SKM-1 (cell line): Measurements from ENCODE around the gene PDZRN3.

Source experiments
- DNase-seq: peaks from one replicate; lab custom pipeline; 2025; ENCODE audit not compliant: unreplicated experiment; lab: John Stamatoyannopoulos, UW

The PDZRN3 gene

DNA sequence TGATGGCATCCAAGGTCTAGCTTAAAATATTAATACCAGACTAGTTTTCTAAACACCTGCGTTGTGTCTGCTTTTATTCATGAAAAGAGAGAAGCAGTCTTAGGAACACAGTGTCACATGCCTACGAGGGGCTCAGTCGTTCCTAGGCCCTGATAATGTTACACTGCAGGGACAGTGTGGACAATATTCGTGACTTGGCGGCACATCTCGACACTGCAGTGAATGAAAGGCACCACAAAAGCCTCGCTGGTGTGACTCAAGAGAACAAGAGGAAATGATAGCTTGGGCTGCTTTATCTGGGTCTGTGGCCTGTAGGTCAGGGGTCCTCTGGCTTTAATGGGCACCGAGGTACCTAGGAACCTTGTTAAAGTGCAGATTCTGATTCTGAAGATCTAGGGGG is 226.7 kb downstream of the PDZRN3 start:
- DNase-seq, result no peak

DNA sequence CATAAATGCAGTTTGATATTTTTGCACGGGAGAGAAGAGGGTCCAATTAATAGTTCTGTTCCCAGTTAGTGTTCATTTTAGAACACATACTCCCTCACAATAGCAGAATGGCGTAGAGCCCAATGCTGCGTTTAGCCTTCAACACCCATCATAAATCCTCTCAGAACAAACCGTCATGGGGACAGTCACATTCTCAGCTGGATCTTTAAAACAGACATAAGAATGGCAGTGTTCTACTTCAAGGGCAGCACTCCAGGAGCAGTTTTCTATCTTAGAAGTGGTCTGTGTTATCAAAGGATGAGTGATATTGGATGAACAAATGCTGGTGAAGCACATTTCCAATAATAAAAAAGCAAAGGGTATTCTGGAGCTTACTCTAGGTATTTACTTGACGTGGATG is 230.5 kb downstream of the PDZRN3 start:
- DNase-seq, result no peak

DNA sequence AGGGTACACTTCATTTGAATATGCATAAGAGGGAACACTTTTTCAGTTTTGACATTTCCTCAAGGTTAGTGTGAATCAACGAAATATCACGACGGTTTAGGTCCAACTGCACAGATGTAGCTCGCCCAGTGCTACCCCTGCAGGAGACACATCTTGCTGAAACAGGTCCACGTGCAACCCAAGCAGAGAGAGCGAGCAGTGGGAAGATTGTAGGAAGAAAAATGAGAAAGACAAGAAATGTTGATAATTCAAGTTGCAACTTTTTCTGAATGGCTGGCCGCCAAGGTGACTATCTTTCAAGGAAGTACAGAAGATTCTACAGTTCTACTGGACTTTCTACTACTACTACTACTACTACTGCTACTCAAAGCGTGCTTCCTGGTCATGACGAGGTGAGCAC is 231.7 kb downstream of the PDZRN3 start:
- no peak for DNase-seq

DNA sequence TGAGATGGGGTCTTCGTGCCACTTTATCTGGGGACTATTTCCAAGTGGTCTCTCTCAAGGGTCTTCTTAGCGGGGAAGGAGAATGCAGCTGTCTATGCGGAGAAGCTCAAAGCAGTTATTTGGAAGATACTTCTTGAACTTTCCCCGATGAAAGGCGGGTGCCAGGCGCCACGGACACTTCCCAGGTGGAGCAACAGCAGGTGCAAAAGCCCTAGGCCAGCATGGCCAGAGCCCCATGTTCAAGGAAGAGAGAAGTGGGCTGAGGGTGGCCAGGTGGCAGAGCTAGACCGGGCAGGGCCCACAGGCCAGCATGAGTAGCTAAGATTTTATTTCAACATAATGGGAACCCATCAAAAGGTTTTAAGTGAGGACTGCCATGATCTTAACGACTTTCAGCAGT is 232.8 kb downstream of the PDZRN3 start:
- DNase-seq, result no peak

DNA sequence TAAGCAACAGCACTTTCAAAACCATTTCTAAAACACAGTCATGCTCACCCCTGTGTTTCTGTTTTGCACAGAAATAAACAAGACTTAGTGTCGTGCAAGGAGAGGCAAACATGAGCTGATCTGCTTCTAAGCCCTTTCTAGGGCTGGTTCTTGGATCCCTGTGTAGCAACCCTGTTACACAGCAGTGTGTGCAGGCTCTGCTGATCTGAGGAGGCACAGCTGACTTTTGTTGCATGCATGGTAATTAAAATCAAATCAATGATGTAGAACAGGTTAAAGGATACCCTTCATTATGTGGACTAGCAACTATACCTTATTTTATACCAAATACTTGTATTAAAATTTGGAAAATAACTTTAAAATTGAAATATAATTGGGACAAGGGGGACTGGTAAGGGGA is 234.8 kb downstream of the PDZRN3 start:
- no peak for DNase-seq

DNA sequence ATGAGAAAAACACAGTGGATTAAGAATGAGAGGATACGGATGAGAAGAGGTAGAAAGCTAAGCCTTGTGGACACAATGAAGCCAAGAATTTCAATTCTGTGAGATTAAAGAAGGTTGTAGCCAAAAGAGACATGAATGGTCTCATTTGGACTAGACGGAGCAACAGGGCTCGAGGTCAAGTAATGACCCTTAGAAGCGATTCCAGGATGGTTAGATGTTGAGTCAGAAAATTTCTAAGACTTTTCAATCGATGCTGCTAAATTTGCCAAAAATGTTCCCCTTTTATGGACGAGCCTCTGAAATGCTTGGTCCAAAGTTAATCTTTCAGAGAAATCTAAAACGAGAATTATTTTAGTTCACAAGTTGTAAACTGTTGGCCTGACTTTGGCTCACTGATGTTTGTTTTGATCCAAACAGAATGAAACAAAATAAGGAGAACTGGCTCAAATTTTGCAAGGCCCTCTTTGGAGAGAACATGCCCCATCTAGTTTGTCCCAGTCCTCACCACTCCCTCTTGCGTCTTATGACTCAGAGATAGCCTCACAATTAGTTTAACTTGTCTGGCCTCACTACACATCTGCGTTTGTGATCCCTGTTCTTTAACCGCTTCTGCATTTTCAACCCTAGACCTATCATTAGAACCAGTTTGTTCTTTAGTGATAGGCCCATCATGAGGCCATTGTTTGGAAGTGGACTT is 235.5 kb downstream of the PDZRN3 start:
- DNase-seq, result no peak

DNA sequence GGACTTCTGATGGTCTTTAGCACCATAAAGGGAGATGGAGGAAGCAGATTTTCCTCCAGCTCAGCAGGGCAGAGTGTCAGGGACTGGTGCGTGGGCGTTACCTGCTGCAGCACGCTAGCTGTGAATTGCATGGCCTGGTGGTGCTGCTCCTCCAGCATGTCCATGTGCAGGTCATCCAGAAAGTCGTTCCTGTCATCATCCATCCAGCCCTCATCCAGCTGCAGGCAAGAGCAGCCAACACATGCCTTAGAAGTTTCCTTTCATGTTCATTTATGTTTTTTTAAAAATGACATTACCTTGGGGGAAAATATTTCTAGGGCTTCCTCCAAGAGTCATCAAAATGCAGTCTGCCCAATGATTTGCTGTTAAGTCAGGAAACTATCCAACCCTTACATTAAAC is 239.2 kb downstream of the PDZRN3 start:
- DNase-seq, result no peak

DNA sequence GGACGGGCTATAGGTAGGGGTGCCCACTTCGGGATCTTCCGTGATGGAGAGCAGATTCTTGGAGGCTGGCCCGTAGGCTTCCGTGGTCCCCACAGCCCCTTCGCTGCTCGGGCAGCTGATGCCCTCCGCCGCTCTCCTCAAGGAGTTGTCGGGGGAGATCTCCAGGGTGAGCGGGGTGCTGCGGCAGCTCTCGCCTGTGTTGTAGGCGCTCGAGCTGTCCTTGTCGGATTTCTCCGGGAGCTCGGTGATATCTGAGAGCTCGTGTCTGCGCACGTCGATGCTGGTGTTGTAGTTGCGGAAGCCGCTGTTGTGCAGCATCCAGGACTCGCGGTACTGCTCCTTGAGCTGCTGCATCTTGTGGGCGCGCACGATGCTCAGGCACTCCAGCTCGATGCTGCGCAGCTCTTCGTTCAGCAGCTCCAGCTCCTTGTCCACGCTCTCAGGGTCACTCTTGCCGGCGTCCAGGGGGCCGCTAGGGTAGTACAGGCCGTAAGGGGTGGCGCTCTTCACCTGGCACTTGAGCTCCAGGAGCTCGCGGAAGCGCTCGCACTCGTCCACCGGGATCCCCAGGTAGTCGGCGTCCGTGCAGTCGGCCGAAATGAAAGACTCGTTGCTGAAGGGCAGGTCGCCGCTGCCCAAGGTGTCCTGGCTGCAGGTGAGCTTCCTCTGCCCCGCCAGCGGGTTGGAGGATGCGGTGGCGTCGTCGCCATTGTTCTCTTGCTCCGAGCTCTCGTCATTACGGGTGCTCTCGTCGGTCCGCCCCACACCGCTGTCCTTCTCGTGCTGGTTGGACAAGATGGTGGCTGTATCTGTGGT is 240.4 kb downstream of the PDZRN3 start:
- DNase-seq, result no peak

DNA sequence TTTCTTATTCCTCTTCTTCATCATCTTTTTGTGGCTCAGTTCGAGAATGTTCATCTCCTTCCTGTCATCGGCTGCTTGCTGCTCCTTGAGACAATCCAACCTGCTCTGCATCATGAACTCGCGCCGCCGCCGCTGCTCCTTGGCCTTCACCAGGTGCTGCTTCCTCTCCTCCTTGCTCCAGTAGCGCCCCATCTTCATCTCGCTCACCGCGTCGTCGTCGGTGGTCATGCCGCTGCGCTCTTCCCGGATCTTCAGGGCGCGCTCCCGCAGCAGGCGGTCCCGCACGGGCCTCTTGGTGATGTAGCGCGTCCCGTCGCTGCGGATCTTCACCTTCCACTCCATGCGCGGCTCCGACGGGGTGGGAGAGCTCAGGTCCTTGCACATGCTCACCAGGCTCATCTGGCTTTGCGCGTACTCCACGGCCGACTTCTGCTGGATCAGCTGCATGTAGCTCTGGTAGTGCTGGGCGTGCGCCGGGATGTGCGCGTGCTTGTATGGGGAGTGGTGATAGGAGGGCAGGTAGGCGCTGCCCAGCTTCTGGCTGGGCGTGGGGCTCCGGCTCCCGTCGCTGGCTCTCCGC is 241.2 kb downstream of the PDZRN3 start:
- no peak for DNase-seq

DNA sequence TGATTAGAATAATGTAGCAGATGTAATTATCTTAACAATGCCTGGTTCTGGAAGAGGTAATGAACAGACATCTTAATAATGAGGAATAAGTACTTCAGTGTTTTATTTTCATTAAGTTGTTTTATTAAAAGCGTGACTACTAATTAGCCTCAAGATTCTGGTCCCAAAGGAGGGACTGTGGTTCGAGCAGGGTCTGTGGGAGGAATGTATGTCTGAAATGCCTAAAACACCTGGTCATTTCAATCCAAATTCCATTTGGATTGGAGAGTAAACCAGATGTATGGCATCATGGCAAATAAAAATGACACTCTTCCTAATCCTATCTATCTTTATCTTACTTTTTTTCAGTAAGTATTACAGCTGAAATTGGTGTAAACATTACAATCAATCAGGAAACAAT is 243.2 kb downstream of the PDZRN3 start:
- no peak for DNase-seq

DNA sequence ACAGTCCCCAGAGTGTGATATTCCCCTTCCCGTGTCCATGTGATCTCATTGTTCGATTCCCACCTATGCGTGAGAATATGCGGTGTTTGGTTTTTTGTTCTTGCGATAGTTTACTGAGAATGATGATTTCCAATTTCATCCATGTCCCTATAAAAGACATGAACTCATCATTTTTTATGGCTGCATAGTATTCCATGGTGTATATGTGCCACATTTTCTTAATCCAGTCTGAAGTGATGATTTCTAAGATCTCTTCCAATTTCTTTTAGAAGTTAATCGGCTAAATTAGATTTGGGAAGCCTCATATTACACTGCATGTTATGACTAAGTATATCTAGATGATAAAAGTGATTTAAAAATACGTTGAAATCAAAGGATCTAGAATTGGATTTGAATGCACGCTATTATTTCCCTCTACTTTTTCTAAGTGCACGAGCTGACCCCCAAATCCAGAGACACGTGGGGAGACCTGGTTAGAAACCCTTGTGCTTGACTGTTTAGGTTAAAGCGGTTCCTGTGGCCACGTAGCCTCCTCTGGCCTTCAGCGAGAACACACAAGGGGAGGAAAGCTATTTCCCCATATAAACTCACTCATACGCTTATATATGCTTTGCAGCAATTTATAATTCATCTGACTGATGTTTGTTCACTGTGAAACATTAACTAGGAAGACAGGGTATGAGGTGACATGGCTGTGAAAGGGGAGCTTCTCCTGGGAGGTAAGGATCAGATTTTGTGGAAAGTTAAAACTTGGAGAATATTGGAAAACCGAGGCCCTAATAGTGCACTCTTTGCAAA is 243.8 kb downstream of the PDZRN3 start:
- no peak for DNase-seq

DNA sequence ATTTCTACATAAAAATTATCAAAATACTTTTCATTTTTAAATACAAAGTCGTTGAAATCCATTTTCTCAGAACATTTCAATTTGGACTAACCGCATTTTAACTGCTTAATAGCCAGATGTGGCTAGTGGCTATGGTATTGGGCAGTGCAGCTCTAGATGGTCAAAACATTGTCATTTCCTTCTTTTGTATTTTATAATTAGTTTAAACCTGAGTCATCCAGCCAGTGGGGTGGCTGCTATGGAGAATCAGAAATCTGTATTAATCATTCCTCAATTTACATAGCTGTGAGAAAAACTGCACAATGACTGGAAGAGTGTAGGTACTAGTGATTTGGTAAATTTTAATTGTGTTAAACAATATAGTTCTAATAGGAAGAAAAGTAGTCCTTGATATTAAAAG is 245.3 kb downstream of the PDZRN3 start:
- DNase-seq, result no peak

DNA sequence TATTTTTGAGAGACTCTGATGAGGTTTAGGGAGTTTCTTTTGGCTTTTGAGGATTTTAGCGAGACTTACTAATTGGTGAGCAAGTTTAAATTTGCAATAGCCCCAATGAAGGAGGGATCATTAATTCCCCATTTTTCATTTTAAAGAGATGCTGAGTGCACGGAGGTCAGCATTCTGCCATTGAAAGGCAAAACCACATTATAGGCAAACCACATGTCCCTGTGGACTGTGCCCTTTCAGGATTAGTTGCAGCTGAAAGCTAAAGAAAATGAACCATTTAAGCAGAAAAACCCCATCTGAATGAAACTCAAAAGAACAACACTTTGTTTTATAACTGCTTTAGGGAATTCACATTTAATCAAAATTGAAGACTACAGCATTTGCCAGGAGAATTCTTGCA is 246.5 kb downstream of the PDZRN3 start:
- DNase-seq, result no peak

DNA sequence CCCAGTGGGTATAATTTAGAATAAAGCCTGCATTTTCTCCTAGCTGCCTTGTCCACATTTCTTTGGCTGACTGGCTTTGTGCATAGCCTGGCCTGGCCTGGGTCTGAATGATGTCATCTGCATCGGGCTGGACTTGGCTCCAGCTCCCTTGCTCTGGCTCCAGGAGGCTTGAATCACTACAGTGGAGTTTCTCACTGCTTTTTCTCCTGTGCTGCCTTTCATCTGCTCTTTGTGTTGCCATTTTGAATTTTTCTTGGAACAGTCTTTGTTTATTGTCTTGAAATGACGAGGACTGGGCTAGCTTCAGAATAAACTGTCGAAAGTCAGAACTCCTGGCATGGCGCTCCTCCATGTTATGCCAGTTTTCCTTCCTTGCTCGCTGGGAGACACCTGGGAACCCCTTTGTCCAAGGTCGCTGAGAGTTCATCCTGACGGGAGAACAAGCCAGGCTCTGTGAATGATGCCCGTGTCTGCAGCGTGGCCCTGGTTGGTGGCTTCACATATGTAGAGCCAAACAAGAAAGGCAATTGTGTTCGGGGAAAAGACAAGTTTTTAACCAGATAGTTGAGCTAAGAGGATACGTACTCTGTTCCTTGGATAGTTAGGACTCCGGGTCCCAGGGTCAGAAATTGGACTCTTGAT is 258.9 kb downstream of the PDZRN3 start:
- DNase-seq, result no peak

DNA sequence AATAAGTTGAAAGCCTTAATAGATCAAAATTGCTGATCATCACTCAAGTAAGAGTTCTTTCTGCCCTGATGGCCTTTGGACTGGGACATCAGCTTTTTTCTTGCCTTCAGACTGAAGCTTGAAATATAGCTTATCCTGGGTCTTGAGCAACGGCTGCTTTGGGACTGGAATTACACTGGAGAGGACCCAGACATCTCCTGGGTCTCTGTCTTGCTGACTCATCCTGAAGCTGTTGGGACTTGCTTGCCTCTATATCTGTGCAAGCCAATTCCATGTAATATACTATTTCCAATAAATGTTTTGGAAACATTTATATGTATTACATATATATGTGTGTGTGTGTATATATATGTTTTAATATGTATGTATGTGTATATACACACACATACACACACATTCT is 260.2 kb downstream of the PDZRN3 start:
- no peak for DNase-seq

DNA sequence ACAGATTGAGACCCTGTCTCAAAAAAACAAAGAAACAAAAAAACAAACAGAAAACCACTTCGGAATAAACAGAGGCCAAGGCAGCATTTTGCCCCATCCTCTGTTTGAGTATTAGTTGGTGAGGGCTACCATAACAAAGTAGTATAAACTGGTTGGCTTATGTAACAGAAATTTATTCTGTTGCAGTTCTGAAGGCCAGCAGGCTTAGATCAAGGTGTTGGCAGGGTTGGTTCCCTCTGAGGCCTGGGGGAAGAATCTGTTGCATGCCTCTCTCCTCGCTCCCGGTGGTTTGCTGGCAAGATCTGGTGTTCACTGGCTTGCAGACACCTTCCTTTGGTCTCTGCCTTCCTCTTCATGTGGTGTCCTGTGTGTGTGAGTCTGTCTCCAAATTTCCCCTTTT is 261.6 kb downstream of the PDZRN3 start:
- DNase-seq, result no peak

DNA sequence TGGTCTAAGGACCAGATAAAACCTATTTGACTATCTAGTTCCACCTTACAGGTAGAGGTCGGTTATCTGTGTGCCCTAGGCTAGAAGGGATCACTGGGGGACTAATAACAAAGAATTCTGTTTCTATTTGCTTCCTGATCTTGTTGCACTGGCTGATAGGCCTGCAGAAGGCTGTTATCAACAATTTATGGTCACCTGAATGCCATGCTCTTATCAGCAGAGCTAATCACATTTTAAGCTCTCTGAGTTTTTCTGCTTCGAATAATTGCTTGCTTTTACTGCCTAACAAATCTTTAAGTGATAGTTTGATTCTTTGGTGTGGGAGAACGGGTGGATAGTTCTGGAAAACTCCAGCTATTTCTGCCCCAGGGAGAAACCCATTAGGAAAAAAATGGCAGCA is 263.1 kb downstream of the PDZRN3 start:
- no peak for DNase-seq

DNA sequence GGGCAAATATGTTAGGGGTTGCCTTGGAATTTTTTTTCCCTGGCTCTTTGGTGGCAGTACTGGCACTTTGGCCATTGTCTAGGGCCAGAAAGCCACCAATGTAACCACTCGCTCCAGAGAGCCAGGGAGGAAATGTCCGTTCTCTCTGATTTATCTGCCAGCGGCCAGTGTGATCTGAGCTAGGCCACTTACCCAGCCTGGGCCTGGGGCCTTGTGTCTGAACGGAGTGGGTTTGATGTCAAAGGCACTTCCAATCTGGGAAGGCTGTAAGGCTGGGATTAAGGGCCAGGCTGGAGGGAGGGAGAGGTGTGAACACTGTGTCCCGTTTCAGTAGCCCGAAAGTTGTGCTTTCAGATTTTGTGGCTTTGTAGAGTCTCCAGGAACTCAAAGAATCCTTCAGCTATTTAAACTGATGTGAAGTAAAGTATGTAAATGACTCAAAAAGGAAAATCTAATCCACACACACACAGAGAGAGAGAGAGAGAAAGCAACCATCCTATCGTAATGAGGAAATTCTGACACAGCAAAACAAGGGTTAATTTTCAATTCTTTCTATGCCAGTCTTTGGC is 271.0 kb downstream of the PDZRN3 start:
- no peak for DNase-seq

DNA sequence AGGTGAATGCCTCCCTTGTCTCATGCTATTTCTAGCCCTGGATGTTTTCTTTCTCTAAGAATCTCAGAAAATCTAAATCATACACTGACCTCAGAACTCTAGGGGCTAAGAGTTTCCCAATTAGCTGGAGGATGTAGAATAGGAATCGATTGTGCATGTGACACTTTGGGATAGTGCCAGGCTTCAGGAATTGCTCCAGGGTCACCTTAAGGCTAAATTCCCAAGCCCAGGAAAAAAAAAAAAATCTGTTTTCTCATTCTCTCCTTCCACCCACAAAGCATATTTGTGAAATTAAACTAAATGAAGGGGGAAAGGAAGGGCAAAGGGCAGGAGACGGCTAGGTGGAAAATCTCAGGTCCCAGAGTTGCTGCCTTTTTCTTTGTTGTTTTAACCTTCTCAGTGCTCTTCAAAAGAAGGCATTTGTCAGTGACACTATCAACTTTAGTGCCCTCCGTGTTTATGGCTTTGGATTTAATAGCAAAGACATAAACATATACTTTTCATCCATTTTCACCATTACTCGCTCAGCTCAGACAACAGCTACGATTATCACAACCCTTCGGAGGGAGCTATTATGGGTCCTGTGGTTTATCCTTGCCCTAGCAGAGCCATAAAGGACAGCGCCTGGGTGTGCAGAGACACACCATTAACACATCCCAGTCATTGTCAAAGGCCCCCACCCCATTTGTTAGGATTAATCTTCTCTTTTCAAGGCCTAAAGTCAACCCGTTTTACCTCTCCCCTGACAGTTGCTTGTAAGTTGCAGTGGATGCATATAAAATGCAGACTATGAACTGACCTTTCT is 271.7 kb downstream of the PDZRN3 start:
- DNase-seq, result no peak
